Activated T-cell treated with anti-CD3 and anti-CD28 coated beads, Interleukin-2, amount 50 U/mL, for 1 hour (primary cell): Measurements from ENCODE around the gene CNTNAP4.

ENCODE experiments used
- DNase-seq: peaks from one replicate; pipeline ENCODE4 v3.0.0-alpha.2; 2020

CNTNAP4 gene

GRCh38 chr16:76500006-76500405 lies 222.8 kb downstream of the CNTNAP4 start:
- DNase-seq: no peak

- DNase-seq: no peak
These were observed 224.9 kb downstream of the CNTNAP4 start for GRCh38 chr16:76502063-76502462.

- no peak for DNase-seq
These were observed 225.4 kb downstream of the CNTNAP4 start for GRCh38 chr16:76502555-76502954.

DNA sequence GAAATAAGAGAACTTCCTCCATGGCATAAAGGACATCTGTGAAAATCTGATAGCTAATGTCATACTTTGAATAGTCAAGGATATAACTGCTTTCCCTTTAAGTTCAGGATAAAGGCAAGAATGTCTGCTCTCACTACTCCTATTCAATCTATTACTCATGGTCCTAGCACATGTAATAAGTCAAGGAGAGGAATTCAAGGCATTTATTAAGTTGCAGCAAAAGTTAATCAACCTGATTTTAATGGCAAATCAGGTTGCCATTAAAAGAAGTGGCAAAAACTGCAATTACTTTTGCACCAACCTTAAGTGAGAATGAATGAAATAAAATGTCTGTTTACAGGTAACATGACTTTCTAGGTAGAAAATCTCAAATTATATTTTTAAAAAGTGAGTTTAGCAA lies 225.9 kb downstream of the CNTNAP4 start:
- no peak for DNase-seq

GRCh38 chr16:76511203-76511602 lies 234.0 kb downstream of the CNTNAP4 start:
- no peak for DNase-seq

DNA sequence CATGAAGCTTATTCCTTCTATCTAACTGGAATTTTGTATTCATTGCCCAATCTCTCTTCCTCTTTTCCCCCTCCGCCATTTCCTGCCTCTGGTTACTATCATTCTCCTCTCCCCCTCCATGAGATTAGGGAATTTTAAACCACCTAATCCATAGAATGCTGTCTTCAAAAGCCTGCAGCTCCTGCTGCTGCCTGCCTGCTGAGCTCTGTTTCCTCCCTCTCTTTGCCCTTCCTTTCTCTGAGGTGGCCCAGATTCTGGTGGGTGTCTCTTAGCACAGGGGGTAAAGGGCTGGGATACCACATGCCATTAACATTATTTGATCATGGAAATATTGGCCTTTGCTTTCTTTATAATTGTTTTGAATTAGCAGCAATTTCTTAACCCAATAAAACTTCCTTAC lies 241.6 kb downstream of the CNTNAP4 start:
- no peak for DNase-seq

GRCh38 chr16:76524356-76524755 lies 247.2 kb downstream of the CNTNAP4 start:
- DNase-seq: no peak

- DNase-seq: no peak
These were observed 247.6 kb downstream of the CNTNAP4 start for GRCh38 chr16:76524769-76525168.

DNA sequence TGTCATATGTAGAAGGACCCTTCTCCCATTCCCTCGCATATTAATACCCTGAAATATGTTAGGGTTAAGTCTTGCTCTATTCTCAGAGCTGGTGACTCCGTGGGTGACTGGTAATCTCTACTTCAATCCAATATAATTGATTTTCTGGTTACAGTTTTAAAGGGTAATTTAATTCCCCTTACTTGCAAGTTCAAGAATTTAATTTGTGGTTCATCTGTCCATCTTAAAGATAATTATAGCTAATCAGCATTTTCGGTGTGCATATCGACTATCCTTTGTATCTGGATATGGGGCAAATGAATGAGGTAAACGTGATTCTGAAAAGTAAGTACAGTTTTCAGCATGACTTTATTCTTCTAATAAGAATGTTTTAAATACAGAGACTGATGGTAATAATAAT lies 250.0 kb downstream of the CNTNAP4 start:
- no peak for DNase-seq

- no peak for DNase-seq
These were observed 251.9 kb downstream of the CNTNAP4 start for GRCh38 chr16:76529120-76529519.

DNA sequence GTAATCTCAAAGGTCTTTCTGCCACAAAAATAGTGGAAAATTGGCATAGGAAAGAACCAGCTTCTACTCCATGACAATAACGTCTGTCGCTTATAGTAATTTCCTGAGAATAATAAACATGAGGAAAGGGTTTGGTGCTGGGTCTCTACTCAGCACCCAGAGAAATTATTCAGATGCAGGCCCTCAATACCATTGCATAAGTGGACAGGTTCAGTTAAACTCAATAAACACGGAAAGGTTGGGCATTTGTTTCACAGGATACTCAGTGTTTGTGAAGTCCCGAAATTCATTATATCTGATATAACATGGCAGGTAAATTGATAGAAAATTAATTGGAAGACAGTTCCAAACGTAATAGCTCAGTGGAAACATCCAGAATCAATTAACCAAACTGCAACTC lies 254.0 kb downstream of the CNTNAP4 start:
- DNase-seq: no peak

- DNase-seq: no peak
These were observed 255.2 kb downstream of the CNTNAP4 start for GRCh38 chr16:76532188-76532973.

GRCh38 chr16:76539609-76540008 lies 262.4 kb downstream of the CNTNAP4 start:
- no peak for DNase-seq

- no peak for DNase-seq
These were observed 263.9 kb downstream of the CNTNAP4 start for GRCh38 chr16:76541070-76541469.

DNA sequence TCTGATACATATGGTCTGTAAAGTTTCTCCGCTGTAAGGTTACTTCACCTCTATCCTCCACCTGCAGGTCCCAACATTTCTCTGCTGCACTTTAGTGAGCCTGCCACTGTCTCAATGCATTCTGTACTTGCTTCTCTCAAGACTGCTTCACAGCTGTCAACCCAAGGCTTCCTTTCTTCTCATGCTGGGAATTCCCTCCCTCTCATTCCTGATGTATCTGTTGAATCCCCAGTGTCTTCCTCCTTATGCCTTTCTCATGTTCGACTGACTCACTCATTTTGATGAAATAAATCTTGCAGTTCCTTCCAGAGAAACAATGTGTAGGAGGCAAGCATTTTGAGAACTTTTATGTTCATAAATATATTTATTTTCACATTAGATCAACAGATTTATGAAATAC lies 288.3 kb downstream of the CNTNAP4 start:
- DNase-seq: no peak

GRCh38 chr16:76571755-76572154 lies 294.6 kb downstream of the CNTNAP4 start:
- no peak for DNase-seq

GRCh38 chr16:76573281-76573680 lies 296.1 kb downstream of the CNTNAP4 start:
- DNase-seq: no peak

- DNase-seq: no peak
These were observed 297.4 kb downstream of the CNTNAP4 start for GRCh38 chr16:76574651-76575050.

GRCh38 chr16:76576526-76576925 lies 299.3 kb downstream of the CNTNAP4 start:
- no peak for DNase-seq

GRCh38 chr16:76577003-76577402 lies 299.8 kb downstream of the CNTNAP4 start:
- no peak for DNase-seq

DNA sequence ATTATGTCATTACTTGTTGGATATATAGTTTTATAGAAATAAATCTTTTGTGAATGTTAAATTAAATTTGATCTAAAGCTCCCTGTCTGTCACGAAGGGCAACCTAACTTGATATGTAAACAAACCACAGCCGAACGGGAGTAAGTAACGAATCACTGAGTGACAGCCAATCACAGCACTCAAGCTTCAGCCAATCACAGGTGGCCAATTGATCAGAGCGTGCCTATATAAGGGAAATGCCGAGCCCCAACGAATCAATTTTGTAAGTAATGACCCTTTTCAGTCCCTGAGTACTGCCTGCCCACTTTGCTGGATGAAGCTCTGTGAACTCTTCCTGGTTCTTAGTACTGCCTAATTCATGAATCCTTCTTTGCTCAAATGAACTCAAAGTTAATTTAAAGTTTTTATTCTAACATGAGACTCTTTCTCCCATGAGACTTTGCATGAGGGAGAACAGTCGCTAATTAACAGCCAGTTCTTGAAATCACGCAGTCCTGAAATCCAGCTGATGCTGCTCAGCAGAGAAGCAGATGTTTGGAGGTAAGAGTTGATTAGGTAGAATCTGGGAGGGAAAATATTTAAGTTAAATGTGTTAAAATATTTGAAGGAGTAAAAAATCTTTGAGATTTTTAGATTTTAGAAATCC lies 302.2 kb downstream of the CNTNAP4 start:
- no peak for DNase-seq

GRCh38 chr16:76583466-76583865 lies 306.3 kb downstream of the CNTNAP4 start:
- DNase-seq: no peak

DNA sequence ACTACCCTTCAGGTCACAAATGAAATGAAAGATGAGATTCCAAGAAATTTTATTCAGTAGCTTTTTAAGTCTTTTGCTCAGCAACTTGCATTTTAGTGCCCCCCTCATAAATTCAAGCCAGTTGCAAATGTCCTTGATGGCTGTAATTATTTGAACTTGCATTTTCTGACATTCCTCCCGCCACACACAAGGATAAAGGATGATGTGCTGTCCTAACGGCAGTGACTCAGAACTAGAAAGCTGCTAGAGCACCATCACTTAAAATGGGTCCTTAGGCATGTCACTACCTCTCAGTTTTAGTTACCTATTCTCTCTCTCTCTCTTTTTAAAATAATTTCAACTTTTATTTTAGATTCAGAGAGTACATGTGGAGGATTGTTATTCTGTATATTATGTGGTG lies 306.7 kb downstream of the CNTNAP4 start:
- no peak for DNase-seq

- DNase-seq: no peak
These were observed 321.3 kb downstream of the CNTNAP4 start for GRCh38 chr16:76598498-76598897.

- no peak for DNase-seq
These were observed 330.1 kb downstream of the CNTNAP4 start for GRCh38 chr16:76607317-76607716.
